GM19043 (cell line): ENCODE results near the gene SLC6A16.
A peak's percentile ranks its signal among the peaks of the same experiment; 100 is the strongest.
"Not testable (repeated sequence)": the region's sequence is repeated elsewhere in the genome, so short reads cannot be mapped to it uniquely, and the experiment has no call there.

ENCODE experiments used
- ATAC-seq: cut with Tn5 transposase; IDR thresholded peaks from one replicate; pipeline ENCODE4 v1.9.1; 2021; ENCODE audit warnings: low read depth; ENCODE audit not compliant: unreplicated experiment

The SLC6A16 gene

DNA sequence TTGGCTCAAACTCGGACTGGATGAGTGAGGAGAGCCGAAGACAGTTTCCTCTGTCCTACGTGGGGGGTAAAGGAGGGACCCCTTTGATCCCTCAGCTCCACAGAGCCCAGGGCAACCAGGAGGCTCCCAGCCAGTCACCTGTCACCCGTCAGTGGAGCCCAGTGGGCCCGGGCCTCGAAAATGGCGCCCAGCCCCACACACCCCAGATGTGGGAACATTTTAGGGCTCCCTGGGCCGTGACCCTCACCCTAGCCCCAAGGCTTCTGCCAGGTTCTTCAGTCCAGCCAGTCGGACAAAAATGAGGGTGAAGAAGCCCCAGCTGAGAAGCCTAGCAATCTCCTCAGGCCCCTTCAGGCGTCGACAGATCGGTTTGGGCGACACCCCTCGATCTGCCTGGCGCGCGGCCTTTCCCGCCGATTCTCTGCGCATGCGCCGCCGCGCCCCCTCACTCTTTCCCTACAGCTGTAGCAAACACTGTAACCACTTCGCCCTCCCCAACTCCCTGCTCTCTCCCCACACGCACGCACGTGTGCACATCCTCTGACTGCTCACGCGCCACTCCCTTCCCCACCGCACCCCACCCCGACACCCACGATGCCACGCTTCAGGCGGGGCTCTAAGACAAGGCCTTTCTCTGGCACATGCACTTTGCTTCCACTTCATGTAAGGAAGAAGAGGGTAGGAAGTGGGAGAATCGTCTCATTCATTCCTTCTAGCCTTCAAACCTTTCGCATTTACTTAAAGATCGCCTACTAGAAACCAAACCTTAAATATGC, at the start of gene SLC6A16:
Gene SLC6A16 (minus strand): TSS at position 391 of the 776 bp plus-strand sequence. CDS start 13,844 bp downstream, outside the sequence.
- no peak for ATAC-seq

DNA sequence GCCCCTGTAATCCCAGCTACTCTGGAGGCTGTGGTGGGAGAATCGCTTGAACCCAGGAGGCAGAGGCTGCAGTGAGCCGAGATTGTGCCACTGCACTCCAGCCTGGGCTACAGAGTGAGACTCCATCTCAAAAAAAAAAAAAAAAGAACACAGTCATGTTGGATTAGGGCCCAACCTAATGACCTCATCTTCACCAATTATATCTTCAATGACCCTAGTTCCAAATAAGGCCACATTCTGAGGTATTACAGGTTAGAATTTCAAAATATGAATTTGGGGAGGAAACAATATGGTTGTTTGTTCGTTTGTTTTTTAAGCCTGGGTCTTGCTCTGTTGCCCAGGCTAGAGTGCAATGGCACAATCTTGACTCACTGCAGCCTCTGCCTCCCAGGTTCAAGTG, 48.2 kb upstream of the SLC6A16 start:
- ATAC-seq, result not testable (repeated sequence)

DNA sequence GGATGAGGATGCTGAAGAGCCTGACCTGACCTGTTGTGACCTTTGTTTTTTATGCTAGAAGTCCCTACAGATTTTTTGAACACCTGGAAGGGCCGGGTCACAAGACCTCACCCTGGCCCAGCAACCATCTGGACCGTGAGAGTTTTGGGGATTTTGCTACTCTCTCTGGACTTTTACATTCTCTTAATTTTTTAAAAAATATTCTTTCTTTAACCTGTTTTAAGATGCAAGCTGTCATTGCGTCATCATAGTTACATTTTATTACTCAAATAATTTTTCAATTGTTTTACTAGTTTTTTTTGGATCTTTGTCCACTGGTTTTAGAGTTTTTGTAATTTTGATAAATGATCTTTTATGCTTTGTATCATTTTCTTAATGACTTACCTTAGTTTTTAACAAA, 46.2 kb upstream of the SLC6A16 start:
- no peak for ATAC-seq

DNA sequence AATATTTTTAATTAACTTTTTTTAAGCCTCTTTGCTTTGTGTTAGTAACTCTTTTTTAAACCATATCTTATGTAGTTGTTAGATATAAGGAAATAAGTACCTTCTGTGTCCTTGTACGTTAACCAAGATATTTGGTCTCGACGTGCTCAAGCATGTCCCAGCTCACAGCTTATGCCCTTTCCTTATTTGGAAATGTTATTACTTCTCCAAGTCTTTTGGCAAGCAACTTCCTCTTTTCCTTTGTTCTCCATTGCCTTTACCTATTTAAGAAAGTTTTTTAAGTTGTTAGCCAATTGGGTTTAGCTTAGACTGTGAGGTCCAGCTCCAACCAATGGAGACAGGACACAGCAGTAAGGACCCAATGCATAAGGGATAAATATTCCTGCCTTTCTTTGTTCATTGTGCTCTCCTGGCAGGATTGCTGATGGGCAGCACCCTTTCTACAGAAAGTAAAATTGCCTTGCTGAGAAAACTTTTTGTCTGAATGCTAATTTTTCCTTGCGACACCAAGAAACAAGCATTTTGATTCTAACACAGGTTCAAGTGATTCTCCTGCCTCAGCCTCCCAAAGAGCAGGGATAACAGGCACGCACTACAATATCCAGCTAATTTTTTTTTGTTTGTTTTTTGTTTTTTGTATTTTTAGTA, 43.8 kb upstream of the SLC6A16 start:
- no peak for ATAC-seq

- ATAC-seq, result no peak
Observed at GRCh38 chr19:49366110-49366509, 41.1 kb upstream of the SLC6A16 start.

DNA sequence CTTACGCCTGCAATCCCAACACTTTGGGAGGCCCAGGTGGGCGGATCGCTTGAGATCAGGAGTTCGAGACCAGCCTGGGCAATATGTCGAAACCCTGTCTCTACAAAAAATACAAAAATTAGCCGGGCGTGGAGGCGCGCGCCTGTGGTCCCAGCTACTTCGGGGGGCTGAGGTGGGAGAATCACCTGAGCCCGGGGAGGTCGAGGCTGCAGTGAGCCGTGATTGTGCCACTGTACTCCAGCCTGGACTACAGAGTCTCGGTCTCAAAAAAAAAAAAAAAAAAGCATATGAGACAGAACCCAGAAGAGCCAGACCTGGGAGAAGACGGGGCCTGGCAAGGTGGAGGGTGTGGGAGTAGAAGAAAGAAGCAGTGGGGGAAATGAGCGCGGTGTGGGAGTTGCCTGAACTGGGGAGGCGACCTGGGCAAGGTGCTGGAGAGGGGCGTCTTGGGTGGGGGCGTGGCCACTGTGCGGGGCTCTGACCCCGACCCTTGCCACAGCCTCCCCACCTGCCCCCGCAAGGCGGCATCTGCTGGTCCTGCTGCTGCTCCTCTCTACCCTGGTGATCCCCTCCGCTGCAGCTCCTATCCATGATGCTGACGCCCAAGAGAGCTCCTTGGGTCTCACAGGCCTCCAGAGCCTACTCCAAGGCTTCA, 39.2 kb upstream of the SLC6A16 start:
- ATAC-seq, result no peak

GRCh38 chr19:49363268-49364082, 38.5 kb upstream of the SLC6A16 start, which contains the start of gene DKKL1:
Gene DKKL1, plus strand, starts transcription at chr19:49363877. Its CDS starts 122 bp downstream, at chr19:49363999.
- ATAC-seq, result peak; percentile 34

GRCh38 chr19:49362929-49363267, 37.9 kb upstream of the SLC6A16 start:
- ATAC-seq, result no peak

GRCh38 chr19:49362048-49362928, 37.3 kb upstream of the SLC6A16 start, which contains the start of gene TEAD2:
Gene TEAD2, minus strand, starts transcription at chr19:49362416. Its CDS starts 2,341 bp downstream, at chr19:49360075.
- ATAC-seq, result no peak

GRCh38 chr19:49361438-49362047, 36.6 kb upstream of the SLC6A16 start:
- ATAC-seq, result no peak

- ATAC-seq, result no peak
Observed at GRCh38 chr19:49359851-49360820, 35.1 kb upstream of the SLC6A16 start.

DNA sequence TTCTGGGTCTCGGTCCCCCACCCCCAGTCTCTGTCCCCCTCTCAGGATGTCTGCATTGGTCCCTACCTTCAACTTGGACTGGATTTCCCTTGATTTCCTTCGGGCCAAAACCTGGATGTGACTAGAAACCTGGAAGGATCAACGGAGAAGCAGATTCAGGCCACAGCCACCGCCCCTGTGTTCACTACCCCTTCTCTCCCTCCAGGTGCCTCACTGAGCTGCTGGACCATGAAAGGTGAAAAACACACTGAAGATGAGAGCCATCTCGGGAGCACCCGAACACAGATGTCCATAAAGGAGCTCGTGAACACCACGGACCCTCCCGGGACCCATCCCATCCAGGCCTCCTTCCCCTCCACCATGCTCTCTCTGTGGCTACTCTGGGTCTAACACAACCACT, 32.2 kb upstream of the SLC6A16 start:
- ATAC-seq, result no peak

DNA sequence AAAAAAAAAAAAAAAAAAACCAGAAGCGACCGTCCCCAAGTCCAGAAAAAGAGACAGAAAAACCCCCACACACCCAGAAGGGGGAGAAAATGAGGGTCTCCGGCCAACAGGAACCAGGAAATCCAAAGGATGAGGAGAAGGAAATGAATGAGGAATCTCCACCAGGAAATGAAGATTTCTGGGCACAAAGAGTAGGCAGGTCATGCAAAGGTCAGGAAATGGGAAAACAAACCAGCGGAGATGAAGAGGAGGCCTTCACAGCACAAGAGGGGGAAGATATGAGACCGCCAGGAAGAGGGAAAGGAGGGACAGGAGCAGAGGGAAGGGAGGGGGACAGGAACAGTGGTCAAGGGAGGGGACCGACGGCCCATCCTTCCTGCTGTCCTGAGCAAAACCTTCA, 31.4 kb upstream of the SLC6A16 start:
- no peak for ATAC-seq

DNA sequence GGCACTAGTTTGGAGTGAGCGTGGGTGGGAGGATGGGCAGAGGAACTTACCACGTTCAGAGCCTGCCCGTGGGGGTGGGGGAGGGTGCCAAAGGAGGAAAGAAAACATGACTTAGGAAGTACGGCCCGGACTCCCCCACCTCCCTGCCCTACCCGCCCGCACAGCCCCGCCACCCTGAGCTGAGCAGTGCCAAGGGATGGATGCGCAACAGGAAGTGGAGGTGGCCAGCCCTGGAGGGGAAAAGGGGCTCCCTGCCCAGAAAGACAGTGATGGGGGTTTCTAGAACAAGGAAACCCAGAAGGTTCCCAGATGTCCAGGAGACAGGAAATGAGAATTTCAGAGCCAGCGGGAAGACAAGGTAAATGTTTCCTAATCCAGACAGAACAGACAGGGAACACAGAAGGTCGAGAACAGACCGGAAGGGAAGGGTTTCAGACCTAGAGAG, 30.9 kb upstream of the SLC6A16 start:
- ATAC-seq, result no peak

DNA sequence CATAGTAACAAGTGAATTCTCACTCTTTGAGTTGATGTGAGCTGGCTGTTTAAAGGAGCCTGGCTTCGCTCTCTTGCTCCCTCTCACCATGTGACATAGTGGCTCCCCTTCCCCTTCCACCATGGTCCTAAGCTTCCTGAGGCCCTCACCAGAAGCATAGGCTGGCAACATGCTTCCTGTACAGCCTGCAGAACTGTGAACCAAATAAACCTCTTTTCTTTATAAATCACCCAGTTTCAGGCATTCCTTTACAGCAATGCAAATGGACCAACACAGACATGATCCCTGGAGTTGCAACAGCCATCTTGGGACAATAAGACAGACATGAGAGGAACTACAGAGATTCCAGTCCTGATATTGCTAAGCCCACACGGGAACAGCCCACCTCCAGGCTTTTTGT, 24.6 kb upstream of the SLC6A16 start:
- ATAC-seq, result no peak

DNA sequence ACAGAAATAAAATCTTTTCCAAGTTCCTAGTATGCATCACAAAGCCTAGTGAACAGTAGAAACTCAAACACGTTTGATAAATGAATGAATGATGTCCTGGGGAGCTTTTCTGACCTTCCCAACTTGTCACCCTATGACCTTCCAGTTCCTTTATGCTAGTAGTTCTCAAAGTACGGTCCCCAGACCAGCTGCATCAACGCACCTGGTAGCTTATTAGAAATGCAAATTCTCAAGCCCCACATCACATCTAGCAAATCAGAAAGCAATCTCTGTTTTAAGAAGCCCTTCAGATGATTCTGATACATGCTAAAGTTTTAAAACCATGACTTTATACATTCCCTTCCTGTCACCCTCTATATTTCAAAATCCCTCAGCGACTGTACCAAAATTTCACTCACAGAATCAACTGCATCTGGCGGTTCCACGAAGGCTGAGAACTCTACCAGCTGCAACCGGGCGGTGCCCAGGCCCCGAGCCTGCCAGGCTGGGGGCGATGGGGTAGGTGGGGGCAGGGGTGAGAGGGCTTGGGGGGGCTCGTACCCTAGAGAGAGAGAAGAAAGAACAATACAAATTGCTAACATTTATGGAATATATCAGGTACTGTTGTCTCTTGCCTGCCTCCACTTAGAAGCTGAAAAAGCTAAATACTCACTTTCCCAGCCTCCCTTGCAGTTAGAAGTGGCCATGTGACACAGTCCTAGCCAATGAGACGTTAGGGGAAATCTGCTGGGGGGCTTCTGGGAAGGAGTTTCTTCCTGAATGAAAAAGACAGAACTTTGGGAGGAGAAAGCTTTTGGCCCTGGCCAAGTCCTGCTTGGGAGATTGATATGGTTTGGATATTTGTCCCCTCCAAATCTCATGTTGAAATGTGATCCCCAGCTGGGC, 23.6 kb upstream of the SLC6A16 start:
- ATAC-seq, result no peak

- no peak for ATAC-seq
Observed at GRCh38 chr19:49347835-49348234, 22.8 kb upstream of the SLC6A16 start.
